ENCODE results near the gene TRIM41.

The TRIM41 gene

GRCh38 chr5:181233801-181234454 lies 10.8 kb downstream of the TRIM41 start:
- no peak for DNase-seq

DNA sequence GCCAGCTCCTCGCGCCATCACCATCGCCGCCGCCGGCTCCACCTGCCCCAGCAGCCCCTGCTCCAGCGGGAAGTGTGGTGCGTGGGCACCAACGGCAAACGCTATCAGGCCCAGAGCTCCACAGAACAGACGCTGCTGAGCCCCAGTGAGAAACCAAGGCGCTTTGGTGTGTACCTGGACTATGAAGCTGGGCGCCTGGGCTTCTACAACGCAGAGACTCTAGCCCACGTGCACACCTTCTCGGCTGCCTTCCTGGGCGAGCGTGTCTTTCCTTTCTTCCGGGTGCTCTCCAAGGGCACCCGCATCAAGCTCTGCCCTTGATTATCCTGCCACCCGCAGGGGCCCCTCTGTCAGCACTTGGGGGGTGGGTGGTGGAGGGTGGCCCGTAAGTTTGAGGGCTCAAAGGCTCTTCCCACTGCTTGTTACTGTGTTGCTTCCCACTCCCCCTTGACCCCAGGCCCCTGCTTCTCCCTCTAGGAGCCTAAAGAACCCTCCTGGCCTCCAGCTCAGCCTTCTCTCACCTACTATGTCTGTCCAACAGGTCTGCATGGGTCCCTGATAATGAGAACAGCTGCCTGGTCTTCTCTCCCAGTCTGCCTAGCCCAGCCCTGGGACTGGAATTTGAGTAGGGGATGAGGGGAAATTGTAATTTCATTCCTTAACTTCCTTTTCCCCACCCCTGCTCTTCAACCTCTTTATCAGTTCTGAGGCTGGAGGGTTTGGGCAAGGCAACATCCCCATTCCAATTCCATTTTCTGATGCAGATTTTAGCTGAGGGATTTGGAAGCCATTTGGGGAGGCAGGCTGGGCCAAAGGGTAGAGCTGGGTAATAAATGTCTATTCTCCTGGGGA lies 11.6 kb downstream of the TRIM41 start:
- DNase-seq: no peak

GRCh38 chr5:181235323-181235688 lies 12.2 kb downstream of the TRIM41 start:
- DNase-seq: no peak

GRCh38 chr5:181235689-181236366 lies 12.7 kb downstream of the TRIM41 start:
- no peak for DNase-seq

- DNase-seq: no peak
Measured at GRCh38 chr5:181236471-181236870, 13.4 kb downstream of the TRIM41 start.

DNA sequence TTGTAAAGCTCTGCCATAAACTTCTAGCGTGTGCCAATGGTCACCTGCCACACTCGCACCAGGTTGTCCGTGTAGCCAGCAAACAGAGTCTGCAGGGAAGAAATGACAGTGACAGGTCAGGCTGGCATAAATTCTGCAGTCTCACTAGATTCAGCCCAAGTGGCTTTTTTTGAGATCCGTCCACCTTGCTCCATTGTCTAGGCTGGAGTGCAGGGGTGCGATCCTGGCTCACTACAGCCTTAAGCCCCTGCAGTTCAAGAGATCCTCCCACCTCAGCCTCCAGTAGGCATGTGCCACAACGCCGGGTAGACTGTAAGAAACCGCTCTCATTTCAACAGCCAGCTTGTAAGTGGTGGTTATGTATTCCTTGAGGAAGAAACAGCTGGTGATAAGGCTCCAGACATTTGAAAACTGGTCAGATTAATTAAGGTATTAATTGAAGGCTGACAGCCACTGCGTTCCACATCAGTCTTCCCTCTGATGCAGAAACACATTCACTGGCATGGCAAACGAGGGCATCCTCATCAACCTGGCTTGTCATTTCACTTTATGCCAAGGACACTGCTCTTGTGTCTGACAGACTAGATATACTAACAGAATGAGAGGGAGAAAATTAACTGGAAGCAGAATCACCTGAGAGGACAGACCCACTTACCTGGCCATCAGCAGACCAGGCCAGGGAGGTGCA lies 14.0 kb downstream of the TRIM41 start:
- no peak for DNase-seq

- DNase-seq: no peak
Measured at GRCh38 chr5:181237729-181238385, 14.8 kb downstream of the TRIM41 start.

DNA sequence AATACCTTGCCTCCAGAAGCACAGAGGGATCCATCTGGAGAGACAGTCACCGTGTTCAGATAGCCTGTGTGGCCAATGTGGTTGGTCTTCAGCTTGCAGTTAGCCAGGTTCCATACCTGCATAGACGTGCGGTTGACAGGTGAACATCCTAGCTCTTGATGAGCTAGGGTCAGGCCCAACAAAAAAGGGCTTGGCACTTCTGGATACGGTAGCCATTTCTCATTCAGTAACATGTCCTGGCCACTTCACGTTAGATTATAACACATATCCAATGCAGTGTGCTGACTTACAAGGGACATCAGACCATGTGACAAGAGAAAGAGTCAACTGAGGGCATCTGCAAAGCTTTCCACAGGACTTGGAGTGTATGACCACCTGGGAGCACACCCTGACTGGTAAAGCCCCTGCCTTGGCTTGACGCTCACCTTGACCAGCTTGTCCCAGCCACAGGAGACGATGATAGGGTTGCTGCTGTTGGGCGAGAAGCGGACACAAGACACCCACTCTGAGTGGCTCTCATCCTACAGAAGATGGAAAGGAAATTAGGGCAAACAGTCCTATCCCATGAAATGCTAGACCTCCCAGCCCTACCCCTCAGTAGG lies 16.1 kb downstream of the TRIM41 start:
- DNase-seq: no peak

- no peak for DNase-seq
Measured at GRCh38 chr5:181241393-181241975, 18.4 kb downstream of the TRIM41 start.

GRCh38 chr5:181242031-181242451 lies 19.0 kb downstream of the TRIM41 start:
- no peak for DNase-seq

DNA sequence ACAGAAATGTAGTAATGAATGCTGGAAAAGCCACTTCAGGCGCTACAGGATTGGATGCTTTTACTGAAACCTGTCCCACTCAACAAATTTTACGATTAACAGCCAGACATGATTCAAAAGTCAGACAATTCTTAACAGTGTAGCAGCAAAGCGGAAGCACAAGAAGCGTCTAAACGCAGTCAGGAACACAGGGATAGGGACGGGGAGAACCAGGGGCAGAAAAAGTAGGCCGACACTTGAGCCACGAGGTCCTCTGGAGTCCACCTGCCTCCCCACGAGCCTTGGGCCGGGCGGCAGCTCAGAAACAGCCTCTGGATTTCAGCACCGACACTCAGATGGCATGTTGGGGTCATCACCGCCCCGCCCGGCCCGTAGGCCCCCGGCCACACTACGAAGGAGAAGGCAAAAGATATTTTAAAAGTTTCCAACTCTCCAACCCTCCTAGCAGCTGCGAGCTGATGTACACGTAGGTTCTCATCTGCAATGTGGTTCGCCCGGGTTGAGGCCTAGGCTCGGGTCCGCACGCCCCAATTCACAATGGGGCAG lies 20.0 kb downstream of the TRIM41 start:
- no peak for DNase-seq

DNA sequence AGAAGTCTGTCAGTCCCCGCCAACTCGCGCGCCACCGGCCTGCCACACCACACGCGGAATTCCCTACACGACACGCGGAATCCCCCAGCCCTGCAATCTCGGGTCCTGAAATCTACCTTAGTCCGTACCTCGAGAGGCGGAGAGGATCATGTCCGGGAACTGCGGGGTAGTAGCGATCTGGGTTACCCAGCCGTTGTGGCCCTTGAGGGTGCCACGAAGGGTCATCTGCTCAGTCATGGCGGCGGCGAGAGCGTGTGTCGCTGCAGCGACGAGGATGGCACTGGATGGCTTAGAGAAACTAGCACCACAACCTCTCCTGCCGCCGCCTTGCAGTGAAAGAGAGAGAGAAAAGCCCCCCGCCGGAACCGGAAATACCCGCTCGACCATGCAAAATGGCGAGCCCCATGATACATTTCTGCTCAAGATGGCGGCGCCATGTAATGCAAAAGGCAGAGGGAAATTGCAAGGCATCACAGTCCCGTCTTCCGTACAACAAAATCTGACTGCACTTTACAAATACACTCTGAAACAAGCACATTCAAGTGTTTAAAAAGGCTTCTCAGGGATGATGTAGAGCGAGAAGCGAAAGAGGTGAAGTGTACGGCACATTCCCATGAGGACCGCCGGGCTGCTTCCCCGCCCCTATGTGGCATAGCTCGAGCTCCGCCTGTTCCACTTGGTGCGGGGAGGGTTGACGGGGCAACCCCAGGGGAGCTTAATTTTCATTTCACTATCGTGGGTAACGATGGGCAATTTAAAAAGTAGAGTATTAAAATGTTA lies 20.7 kb downstream of the TRIM41 start, which contains the start of gene RACK1:
TSS of gene RACK1 (minus strand) at position 343 of the 780 bp plus-strand sequence. CDS start at position 237, 106 bp downstream.
- DNase-seq: no peak

- no peak for DNase-seq
Measured at GRCh38 chr5:181245427-181246275, 22.6 kb downstream of the TRIM41 start.

GRCh38 chr5:181246276-181247049 lies 23.4 kb downstream of the TRIM41 start:
- DNase-seq: no peak

- no peak for DNase-seq
Measured at GRCh38 chr5:181248277-181248676, 25.2 kb downstream of the TRIM41 start.

DNA sequence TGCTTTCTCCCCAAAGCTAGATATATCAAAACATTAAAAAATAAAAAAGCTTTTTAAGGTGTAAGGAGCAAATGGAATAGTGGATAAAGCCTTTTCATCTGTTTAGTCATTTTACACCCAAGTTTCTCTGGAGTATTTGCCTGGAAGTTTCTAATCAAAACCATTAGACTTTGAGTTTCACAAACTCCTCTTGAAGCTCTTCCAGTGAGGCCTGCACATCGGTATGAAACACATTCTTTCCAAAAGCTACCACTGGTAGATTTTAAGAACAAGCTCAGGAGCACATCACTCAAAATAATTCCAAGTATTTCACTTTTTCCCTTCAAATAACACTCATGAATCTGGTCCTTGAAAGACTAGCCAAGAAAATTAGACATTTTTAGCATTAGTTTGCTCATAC lies 32.2 kb downstream of the TRIM41 start:
- no peak for DNase-seq

DNA sequence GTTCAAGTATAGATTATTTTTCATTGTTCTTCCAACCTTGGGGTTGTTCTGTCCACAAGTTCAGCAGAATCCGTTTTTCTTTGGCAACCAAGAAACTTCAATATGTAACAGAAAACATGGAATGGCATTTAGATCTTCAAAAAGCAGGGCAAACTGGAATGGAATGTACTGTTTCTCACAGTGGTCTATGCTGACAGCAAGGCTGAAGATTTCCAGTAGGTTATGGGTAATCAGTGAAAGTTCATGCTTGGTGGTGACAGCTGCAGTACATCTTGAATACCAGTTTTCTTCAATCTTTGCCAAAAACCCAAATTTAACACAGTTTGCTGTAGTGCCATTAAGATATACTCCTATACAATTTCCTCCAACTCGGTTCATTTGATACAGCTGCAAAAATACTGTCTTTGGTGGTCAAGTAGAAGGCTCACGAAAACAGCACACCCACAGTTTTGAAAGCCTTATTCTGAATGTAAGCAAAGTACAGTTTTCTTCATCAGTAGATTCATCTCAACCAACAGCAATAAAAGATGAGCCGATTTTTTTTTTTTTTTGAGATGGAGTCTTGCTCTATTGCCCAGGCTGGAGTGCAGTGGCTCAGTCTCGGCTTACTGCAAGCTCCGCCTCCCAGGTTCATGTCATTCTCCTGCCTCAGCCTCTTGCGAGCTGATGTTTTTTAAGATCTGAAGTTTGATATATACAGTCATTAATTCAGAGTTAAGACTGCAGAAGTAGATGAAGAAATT lies 32.9 kb downstream of the TRIM41 start:
- DNase-seq: no peak

GRCh38 chr5:181258576-181258975 lies 35.5 kb downstream of the TRIM41 start:
- no peak for DNase-seq
